GM19193 (cell line): ENCODE data around the gene ACSL1.

ENCODE experiments used
- POLR2A ChIP-seq: IDR thresholded peaks from 4 replicates; pipeline ENCODE4 v1.6.1; 2011; ENCODE audit not compliant: insufficient read depth, insufficient read length; ENCODE audit errors: extremely low read depth

Gene ACSL1

DNA sequence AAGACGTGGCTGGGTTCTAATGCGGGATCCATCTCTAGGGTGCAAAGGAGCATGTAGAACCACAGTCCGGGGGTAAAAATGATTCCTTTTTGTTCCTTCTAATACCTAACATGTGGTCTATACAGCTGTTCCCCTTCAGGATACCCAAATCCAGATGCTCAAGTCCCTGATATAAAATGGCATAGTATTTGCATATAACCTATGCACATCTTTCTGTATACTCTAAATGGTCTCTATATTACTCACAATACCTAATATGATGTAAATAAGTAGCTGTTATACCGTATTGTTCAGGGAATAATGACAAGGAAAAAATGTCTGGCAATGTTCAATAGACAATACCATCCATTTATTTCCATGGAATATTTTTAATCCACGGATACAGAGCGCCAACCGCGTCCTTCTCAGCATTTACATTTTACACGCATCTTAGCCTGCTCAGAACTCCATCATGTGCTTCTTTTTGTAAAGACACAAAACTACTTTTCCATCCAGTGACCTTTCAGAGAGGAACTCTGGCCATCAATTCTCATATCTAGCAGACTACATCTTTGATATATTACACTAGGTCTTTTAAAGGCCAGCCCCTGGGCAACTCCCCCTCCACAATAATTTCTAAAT lies 31.9 kb downstream of the ACSL1 start:
- no peak for TF ChIP-seq POLR2A

DNA sequence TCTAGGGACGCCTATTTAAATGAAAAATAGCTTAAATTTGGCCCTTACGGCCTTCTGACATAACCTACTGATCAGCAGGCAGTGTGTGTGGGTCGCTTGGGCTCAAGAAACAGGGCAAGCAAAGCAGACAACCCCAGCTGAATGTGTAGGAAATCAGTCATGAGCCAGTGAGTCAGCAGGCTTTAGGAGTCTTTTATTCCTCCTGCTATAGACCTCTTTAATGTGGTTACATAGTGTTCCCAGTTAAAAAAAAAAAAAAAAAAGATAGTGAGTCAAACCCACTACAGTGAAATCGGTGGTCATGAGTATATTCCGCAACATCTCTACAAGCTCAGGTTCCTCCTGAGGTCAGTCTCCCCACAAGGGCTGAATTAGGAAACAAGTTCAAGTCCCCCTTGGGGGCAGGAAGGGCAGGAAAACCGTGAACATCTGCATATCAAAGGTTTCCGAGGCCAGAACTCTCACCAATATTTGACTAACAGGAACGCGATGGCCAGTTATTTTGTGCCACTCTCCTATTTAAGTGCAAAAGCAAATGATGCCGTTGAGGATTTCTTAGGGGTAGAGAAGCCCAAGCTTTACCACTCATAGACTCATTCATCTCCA lies 32.7 kb downstream of the ACSL1 start:
- no peak for TF ChIP-seq POLR2A

DNA sequence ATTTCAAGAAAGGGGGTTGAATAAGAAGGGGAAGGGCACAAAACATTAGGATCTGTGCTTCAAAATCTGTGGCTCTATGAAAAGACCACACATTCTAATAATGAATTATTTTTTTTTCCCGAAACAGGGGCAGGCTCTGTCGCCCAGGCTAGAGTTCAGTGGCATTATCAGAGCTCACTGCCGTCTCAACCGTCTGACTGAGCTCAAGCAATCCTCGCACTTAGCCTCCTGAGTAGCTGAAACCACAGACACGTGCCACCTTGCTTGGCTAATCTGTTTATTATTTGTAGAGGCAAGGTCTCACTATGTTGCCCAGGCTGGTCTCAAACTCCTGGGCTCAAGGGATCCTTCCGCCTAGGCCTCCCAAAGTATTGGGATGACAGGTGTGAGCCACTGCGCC lies 33.4 kb downstream of the ACSL1 start:
- TF ChIP-seq POLR2A, result no peak

DNA sequence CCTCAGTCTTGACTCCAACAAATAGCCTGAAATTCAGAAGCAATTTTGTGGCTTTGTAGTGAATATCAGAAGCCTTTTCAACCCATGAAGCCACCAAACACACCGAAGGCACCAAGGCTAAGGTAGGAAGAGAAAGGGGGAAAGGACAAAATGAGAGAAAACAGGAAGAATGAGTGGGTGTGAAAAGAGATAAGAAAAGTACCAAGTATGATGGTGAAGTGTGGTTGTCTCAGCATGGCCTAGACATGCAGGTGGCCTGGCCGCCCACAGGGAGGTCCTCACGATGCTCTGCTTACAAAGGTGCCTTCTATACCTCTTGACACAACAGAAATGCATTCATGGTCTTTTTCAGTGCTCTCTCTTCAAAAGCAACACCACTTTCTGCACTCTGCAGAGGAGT lies 34.9 kb downstream of the ACSL1 start:
- no peak for TF ChIP-seq POLR2A

DNA sequence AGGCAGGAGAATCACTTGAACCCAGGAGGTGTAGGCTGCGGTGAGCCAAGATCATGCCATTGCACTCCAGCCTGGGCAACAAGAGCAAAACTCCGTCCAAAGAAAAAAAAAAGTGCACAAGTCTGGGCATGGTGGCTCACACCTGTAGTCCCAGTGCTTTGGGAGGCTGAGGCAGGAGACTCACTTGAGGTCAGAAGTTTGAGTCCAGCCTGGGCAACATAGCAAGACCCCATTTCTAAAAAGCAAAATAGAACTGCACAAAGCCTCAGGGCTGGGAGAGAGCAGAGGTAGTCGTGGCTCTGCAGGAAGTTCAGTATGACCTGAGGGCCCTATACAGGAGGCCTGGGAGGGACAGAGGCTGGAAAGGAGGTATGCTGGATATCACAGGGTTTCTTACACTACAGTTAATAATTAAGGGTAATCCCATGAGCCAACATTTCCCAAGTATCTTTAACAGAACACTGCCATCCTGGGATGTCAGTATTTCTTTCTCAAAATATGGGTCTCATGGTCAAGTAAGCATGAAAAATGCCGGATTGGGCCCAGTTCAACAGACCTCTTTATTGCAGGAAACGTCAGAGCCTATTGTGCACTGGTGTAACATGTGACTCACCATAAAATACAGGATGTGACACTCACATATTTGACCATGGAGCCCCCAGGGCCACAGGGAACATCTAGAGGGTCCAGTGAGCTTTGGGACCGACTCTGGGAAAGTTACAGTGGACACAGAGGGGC lies 37.8 kb downstream of the ACSL1 start:
- no peak for TF ChIP-seq POLR2A

DNA sequence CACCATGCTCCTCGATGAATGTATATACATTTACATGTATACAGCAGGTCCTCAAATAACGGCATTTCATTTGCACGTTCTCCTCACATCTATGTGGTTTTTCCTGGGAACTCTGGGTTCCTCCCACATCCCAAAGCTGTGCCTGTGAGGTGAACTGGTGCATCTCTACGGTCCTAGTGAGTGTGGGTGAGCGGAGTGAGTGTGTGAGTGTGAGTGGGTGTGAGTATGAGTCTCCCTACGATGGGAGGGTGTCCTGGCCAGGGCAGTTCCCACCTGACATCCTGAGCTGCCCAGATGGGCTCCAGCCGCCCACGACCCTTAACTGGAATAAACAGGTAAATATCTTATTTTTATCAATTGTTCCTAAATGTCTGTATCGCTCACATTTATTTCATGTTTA lies 40.0 kb downstream of the ACSL1 start:
- TF ChIP-seq POLR2A, result no peak

DNA sequence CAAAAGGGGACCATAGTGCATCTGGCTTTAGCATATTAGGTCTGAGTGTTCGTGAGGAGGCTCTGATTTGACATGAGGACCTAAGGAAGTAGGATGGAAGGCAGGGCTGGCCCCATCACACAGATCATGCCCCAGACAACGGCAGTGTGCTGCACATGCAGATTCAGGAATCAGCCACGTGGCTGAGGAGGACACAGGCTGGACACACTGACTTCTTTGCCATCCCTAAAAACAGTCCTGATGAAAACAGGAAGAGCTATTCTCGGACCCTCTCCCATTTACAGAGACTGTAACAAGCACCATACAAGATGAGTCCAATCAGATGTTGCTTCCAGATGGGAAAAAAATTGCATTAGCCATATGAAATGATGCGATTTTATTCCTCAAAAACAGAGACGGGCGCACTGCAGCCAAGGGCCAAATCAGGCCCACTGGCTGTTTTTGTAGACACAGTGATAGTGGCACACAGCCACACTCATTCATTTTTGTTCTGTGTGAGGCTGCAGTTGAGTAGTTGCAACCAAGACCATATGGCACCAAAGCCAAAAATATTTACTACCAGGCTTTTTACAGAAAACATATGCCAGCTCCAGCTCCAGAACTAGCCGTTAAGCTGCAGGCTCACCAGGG lies 41.0 kb downstream of the ACSL1 start:
- TF ChIP-seq POLR2A, result no peak

DNA sequence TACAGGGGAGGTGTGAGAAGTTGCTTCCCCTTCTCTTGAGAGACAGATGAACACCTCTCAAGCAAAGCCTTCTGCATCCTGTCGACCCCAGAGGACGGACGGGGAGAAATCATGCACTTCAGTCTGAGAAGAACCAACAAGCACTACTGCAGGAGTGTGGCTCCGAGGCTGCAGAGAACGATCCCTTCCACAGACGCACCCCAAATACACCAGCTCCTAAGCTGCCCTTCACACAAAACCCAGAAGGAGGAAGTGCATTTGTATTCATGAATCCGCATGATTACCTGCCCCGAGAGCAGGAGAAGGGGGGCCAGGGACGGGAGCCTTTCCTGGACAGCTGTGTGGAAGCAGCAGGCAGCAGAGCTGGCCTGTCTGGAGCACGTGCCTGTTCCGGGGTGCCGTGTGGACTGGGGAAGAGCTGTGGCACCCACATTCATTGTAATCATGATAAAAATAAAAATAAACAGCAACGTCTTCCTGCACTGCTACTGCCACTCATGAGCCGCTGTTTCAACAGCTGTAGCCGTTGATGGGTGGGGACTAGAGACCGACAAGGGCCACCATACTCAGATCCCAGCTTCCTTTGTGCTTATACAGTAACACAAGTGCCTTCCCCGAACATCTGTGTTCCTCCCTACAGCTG lies 42.9 kb downstream of the ACSL1 start:
- no peak for TF ChIP-seq POLR2A

DNA sequence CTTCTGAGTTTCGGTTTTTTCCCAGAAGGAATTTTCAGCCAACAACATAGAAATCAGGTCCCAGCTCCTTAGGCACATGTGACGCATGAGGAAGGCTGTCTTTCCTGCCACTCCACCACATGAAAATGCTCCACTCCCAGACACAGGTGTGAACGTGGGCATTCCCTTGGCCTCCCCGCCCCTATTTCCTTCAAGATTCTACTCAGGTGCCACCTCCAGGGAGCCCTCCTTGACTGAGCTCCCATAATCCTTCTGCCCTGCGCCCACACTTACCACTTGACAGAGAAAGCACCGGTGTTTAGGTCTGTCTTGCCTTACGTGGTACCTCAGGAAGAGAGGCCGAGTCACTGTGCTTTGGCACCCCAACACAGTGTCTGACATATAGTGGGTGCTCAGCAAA lies 47.4 kb downstream of the ACSL1 start:
- TF ChIP-seq POLR2A, result peak; percentile 24

DNA sequence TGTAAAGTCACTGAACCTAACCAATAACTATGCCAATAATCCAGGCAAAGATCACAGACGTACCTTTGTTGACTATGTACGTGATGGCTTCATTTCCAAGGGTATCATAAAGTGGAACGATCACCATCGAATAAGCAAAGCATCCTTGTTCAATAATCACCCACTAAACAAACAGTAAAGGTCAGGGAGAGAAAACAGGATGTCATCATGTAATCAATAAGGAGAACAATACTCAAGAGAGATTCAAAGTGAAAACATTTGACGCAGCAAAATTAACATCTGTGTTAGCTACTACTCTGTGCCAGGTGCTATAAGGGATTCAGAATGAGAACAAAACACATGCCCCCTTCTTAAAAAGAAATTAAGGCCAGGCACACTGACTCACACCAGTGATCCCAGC lies 48.9 kb downstream of the ACSL1 start:
- no peak for TF ChIP-seq POLR2A

DNA sequence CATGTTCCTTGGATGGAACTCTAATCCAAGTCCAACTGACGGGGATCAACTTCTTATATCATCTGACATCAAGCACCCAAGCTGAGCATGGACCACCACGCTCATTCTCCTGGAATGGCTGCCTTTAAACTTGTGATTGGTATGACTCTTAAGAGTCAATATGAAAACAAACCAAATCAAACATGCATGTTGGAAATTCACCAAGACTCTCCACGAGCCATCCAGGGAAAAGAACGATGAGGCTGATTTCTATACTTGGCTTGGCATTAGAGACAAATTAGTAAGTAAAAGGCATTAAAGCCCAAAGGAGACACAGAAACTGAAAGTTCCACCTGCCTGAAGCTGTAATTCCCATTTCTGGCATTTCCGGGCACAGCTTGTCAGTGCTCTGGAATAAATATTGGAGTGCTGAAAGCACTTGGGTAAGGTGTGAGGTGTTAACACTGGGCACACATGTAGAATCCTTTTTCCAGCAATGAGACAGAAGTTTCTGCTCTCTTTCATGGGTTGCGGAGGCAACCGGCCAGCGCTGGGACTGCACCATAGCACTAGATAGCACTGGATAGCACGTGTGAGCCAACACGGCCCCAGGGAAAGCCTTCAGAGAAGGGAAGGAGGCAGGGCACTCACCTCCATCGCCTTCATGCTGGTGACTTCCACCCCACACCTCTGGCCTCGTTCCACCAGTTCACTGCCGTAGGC lies 49.8 kb downstream of the ACSL1 start:
- no peak for TF ChIP-seq POLR2A

DNA sequence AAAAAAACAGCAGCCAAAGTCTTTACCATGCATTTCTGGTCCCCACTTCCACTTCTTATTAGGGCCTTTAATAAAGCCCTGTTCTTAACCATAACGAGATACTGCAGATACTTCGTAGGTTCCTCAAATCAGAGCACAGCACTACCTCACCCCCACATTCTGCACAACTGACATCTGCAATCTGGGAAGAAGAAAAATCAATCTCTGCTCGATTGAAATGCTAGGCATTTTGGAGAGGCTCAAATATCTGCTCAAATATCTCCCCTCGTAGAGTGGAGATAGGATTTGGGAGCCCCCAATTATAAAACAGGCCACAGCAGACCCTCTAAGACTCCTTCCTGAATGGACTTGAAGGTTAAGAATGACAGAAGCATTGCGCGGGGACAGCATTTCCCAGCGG lies 51.6 kb downstream of the ACSL1 start:
- no peak for TF ChIP-seq POLR2A

DNA sequence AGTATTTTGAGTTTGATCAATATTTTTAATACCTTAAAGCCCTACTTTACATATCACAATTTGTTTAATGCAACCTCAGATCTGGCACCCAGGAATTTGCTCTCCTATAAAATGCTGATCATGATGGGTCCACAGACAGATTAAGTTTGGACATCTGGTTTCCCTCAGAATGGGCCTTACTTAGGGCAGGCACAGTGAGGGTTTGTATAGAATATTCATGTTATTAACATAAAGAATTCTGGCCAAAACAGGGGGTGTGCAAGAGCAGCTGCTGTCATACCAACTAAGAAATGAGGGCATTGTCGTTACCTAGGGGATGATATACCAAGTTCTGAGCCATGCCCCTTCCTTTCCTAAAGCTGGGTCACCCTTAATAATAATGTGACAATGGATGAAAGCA lies 54.4 kb downstream of the ACSL1 start:
- no peak for TF ChIP-seq POLR2A

DNA sequence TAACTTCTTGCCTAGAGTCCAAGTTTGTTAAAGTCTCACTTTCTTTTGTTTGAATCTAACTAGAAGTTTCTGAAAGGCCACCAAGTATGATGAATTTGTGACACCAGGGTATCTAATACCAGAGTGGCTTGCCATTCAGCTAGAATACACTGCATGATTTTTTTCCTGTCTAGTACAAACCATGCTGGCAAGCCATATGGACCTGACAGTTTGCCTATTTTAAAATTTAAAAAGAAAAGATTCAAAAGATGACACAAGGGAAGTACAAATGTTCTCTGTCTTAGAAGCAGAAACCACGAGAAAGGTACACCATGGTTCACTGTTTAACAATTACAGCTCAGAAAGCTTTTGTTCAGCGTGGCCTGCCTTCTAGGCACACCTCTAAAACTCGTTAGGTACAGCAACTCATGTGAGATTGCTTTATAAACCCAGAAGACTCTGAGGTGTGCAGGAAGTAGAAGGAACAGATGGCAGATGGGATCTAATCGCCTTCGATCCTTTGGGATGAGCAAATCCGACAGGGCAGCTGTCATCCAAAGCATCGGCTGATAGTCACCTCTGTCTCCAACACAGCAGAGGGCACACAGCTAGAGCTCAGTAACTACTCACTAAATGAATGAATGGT lies 56.5 kb downstream of the ACSL1 start:
- no peak for TF ChIP-seq POLR2A
